Prostate gland (tissue), 2 donors: ENCODE data around the gene DPP3.
"Not testable (repeated sequence)": the region's sequence is repeated elsewhere in the genome, so short reads cannot be mapped to it uniquely, and the experiment has no call there.

Experiments
- CTCF ChIP-seq, 4 experiments: fragments of 200-600 bp in 2 of 4; fragments of 450-650 bp in 2 of 4; sonication (generic) in 2 of 4; IDR thresholded peaks; 1 replicate in 3 of 4; 2 replicates in 1 of 4; pipeline ENCODE4 v1.5.1; 2016 to 2019; ENCODE audit warnings: antibody characterized with exemption in 4 of 4, mild to moderate bottlenecking in 2 of 4, moderate library complexity in 2 of 4
- POLR2AphosphoS5 ChIP-seq: sonication (generic); formaldehyde crosslinking; IDR thresholded peaks from one replicate; pipeline ENCODE4 v1.6.1; 2017; ENCODE audit warnings: antibody characterized with exemption

GRCh38 chr11:66544952-66545351 lies 64.7 kb downstream of the DPP3 start:
- TF ChIP-seq POLR2AphosphoS5; CTCF (IDR thresholded peaks at IDR 0.05): not testable (repeated sequence)
